ENCODE measurements around the gene TEAD4.

The TEAD4 gene

GRCh38 chr12:2960996-2961616 lies 1.9 kb downstream of the TEAD4 start:
- DNase-seq: no peak

GRCh38 chr12:2961705-2962104 lies 2.5 kb downstream of the TEAD4 start:
- DNase-seq: no peak

GRCh38 chr12:2963154-2963759 lies 4.1 kb downstream of the TEAD4 start:
- no peak for DNase-seq

GRCh38 chr12:2963760-2964292 lies 4.6 kb downstream of the TEAD4 start:
- no peak for DNase-seq

GRCh38 chr12:2967651-2968050 lies 8.5 kb downstream of the TEAD4 start:
- DNase-seq: no peak

- no peak for DNase-seq
Observed at GRCh38 chr12:2970744-2971143, 11.5 kb downstream of the TEAD4 start.

- no peak for DNase-seq
Observed at GRCh38 chr12:2973566-2973965, 14.4 kb downstream of the TEAD4 start.

GRCh38 chr12:2974560-2974971 lies 15.4 kb downstream of the TEAD4 start:
- DNase-seq: no peak

GRCh38 chr12:2976581-2976996 lies 17.4 kb downstream of the TEAD4 start:
- no peak for DNase-seq

GRCh38 chr12:2977776-2978175 lies 18.6 kb downstream of the TEAD4 start:
- DNase-seq: no peak

- DNase-seq: no peak
Observed at GRCh38 chr12:2979806-2980205, 20.6 kb downstream of the TEAD4 start.

GRCh38 chr12:2980630-2981029 lies 21.4 kb downstream of the TEAD4 start:
- DNase-seq: no peak

- DNase-seq: no peak
Observed at GRCh38 chr12:2982361-2982760, 23.2 kb downstream of the TEAD4 start.

GRCh38 chr12:2984249-2984648 lies 25.1 kb downstream of the TEAD4 start:
- no peak for DNase-seq

GRCh38 chr12:2984698-2985097 lies 25.5 kb downstream of the TEAD4 start:
- no peak for DNase-seq

GRCh38 chr12:2986876-2987275 lies 27.7 kb downstream of the TEAD4 start:
- no peak for DNase-seq

- DNase-seq: no peak
Observed at GRCh38 chr12:2988494-2988893, 29.3 kb downstream of the TEAD4 start.

GRCh38 chr12:2992724-2993123 lies 33.5 kb downstream of the TEAD4 start:
- no peak for DNase-seq

GRCh38 chr12:2997989-2998670 lies 38.9 kb downstream of the TEAD4 start:
- no peak for DNase-seq

GRCh38 chr12:2998789-2999264 lies 39.6 kb downstream of the TEAD4 start:
- no peak for DNase-seq

- no peak for DNase-seq
Observed at GRCh38 chr12:2999265-2999841, 40.2 kb downstream of the TEAD4 start.

GRCh38 chr12:3000548-3001275 lies 41.5 kb downstream of the TEAD4 start:
- no peak for DNase-seq

- no peak for DNase-seq
Observed at GRCh38 chr12:3002646-3003045, 43.4 kb downstream of the TEAD4 start.
